ENCODE measurements around the gene RNFT2. TPM values are rescaled to one million over a fixed set of nuclear protein-coding genes. Genes with fewer than 3 reads are reported as not detected.
A peak's percentile ranks its signal among the peaks of the same experiment; 100 is the strongest.

RNFT2 gene
- total RNA-seq, 2 experiments from 2014 or later = 10.7 to 11.6 TPM

DNA sequence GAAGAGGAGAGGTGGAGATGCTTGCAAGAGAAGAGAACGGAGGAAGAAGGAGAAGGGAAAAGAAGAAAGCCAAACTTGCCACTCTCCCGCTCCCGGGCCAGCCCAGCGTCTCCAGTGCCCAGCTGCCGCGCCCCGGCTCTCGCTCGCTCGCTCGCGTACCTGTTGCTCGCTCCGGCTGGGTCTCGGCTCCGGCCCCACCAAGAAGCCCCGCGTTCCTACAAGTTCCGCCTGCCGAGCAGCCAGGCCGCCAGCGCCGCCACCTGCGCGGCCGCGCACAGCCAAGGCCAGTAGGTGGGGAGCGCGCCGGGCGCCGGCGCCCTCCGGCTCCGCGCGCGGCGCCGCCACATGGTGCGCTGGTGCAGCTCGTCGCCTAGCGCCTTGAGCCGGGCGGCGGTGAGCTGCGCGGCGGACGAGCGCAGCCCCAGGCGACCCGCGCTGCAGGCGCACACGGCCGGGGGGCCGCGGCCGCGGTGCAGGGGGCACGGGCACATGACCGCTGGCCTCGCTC, 142.8 kb downstream of the RNFT2 start:
- no peak for TF ChIP-seq CTCF (IDR thresholded peaks at IDR 0.05)
- peak overlapping the region; percentile 69 for H3K4me3 Mint-ChIP-seq
- no peak overlapping the region for H3K27ac Mint-ChIP-seq
- CTCF ChIA-PET = interaction anchor here (1.0 to 2.3 kb wide), 6 partner anchors 12 to 177 kb away, joined by 3 to 10 read pairs (median 4); no protein-coding TSS in a partner anchor
- ATAC-seq (peak; percentile 86), DNase-seq (peak; percentile 49)
- intact Hi-C loops (cut with micrococcal nuclease) = no loop called here
- H3K9me3 Mint-ChIP-seq = no peaks in the 10 kb centered on the region
- H3K4me1 Mint-ChIP-seq (ENCODE audit: low read depth) = peaks cover 24% of the 10 kb centered on the region
- peaks cover 66% of the 10 kb centered on the region for H3K27me3 Mint-ChIP-seq
- POLR2A ChIA-PET = interaction anchor here (1.5 kb wide), 1 partner anchor 12 kb away, joined by 3 read pairs; no protein-coding TSS in a partner anchor
- H3K36me3 Mint-ChIP-seq (ENCODE audit: low read depth) = no peaks in the 10 kb centered on the region

DNA sequence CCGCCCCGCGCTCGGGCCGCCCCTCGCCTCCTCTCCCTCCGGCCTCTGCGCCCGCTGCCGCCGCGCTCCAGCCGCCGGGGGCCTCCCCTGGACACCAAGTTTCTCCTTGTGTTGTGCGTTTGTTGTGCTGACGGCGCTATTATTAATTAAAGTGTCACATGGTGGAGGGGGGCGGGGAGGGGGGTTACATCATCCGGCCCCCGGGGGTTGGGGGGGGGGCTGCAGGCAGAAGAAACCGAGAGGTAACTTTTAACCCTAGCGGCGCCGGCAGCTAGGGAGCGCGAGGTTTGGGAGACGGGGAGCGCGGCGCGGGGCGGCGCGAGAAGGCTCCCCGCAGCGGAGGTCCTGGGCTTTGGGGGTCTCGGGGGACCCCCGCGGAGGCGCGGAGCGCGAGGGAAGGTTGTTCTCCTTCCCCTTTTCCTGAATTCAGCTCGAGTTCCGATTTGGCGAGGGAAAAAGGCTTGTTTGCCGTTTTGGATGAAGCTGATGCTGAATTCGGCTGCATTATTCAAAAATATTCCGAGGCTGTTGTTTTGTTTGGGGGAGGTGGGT, 143.3 kb downstream of the RNFT2 start, which contains the start of gene HRK:
TSS of gene HRK (minus strand) at position 117 of the 552 bp plus-strand sequence. CDS start 134 bp downstream, outside the sequence.
- ATAC-seq (peak; percentile 9), DNase-seq (peak; percentile 7)
- Mint-ChIP-seq H3K4me3 (peak within 1 kb of the TSS; percentile 69), H3K27me3 (peaks cover 61% of the 10 kb centered on the region), H3K27ac (no peak within 1 kb of the TSS), H3K9me3 (no peaks in the 10 kb centered on the region), H3K4me1 (ENCODE audit: low read depth) (peaks cover 24% of the 10 kb centered on the region), H3K36me3 (ENCODE audit: low read depth) (no peaks in the 10 kb centered on the region)
- ChIA-PET CTCF (interaction anchor here (1.3 to 2.3 kb wide), 5 partner anchors 26 to 178 kb away, joined by 3 to 10 read pairs (median 4); no protein-coding TSS in a partner anchor), POLR2A (interaction anchor here (1.5 kb wide), 1 partner anchor 12 kb away, joined by 3 read pairs; no protein-coding TSS in a partner anchor)
- no peak for TF ChIP-seq CTCF (IDR thresholded peaks at IDR 0.05)
- intact Hi-C loops (cut with micrococcal nuclease) = no loop called here

DNA sequence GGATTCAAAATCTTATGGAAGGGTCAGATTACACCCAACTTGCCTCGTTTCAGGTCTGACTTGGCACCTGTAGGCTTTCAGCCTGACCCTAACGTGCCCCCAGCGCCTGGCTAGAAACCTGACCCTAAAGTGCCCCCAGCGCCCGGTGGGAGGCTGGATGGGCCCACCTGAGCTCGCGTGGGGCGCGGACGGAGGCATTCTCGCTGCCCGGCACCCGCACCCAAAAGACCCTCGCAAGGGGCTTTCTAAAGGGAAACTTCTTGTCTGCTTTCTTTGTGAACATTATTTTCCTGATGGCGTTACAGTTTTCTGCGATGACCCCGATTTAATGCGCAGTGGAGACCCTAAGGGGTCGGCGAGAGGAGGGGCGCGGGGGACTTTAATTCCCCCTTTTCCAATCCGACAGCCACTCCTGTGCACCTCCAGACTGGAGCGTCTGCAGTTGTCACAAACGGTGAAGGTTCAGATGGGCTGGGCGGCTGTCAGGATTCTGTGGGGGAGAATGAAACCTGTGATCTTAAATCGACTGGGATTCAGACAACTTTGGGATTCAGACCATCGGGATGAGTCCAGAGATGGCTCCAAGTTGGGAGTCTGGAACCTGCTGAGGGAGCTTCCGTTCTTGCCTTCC, 143.9 kb downstream of the RNFT2 start:
- peaks cover 24% of the 10 kb centered on the region for H3K4me1 Mint-ChIP-seq (ENCODE audit: low read depth)
- ChIA-PET POLR2A (no interaction called here), CTCF (interaction anchor here (0.8 to 2.3 kb wide), 6 partner anchors 15 to 178 kb away, joined by 3 to 10 read pairs (median 4); no protein-coding TSS in a partner anchor)
- TF ChIP-seq CTCF (IDR thresholded peaks at IDR 0.05) = no peak
- intact Hi-C loops (cut with micrococcal nuclease) = no loop called here
- no peaks in the 10 kb centered on the region for H3K36me3 Mint-ChIP-seq (ENCODE audit: low read depth)
- DNase-seq = no peak
- H3K4me3 Mint-ChIP-seq = peak overlapping the region; percentile 43
- H3K27ac Mint-ChIP-seq = no peak overlapping the region
- H3K27me3 Mint-ChIP-seq = peaks cover 59% of the 10 kb centered on the region
- ATAC-seq = no peak
- no peaks in the 10 kb centered on the region for H3K9me3 Mint-ChIP-seq

- Mint-ChIP-seq H3K27me3 (peaks cover 54% of the 10 kb centered on the region), H3K4me1 (ENCODE audit: low read depth) (peaks cover 24% of the 10 kb centered on the region), H3K27ac (no peak overlapping the region), H3K4me3 (no peak overlapping the region), H3K36me3 (ENCODE audit: low read depth) (no peaks in the 10 kb centered on the region), H3K9me3 (no peaks in the 10 kb centered on the region)
- ChIA-PET CTCF (interaction anchor here (0.8 to 2.3 kb wide), 3 partner anchors 14 to 179 kb away, joined by 3 to 10 read pairs (median 3); no protein-coding TSS in a partner anchor), POLR2A (no interaction called here)
- TF ChIP-seq CTCF (IDR thresholded peaks at IDR 0.05) = no peak
- no peak for DNase-seq
- intact Hi-C loops (cut with micrococcal nuclease) = no loop called here
- peak; percentile 25 for ATAC-seq
Observed at GRCh38 chr12:116882742-116883141, 144.6 kb downstream of the RNFT2 start.

GRCh38 chr12:116884871-116885270, 146.8 kb downstream of the RNFT2 start:
- intact Hi-C loops (cut with micrococcal nuclease) = no loop called here

More at GRCh38 chr12:116884871-116885270, 146.8 kb downstream of the RNFT2 start:
- peaks cover 37% of the 10 kb centered on the region for H3K27me3 Mint-ChIP-seq
- ATAC-seq (no peak), DNase-seq (no peak)
- CTCF ChIA-PET = no interaction called here
- POLR2A ChIA-PET = no interaction called here
- no peak overlapping the region for H3K4me3 Mint-ChIP-seq
- no peak for TF ChIP-seq CTCF (IDR thresholded peaks at IDR 0.05)
- no peak overlapping the region for H3K27ac Mint-ChIP-seq
- H3K4me1 Mint-ChIP-seq (ENCODE audit: low read depth) = peaks cover 13% of the 10 kb centered on the region
- H3K36me3 Mint-ChIP-seq (ENCODE audit: low read depth) = no peaks in the 10 kb centered on the region
- no peaks in the 10 kb centered on the region for H3K9me3 Mint-ChIP-seq
